Activated naive CD8-positive, alpha-beta T cell treated with anti-CD3 and anti-CD28 coated beads for 36 hours (primary cell): ENCODE results near the gene ZNF326. TPM values are rescaled to one million over a fixed set of nuclear protein-coding genes. Genes with fewer than 3 reads are reported as not detected.
"Not testable (repeated sequence)": the region's sequence is repeated elsewhere in the genome, so short reads cannot be mapped to it uniquely, and the experiment has no call there.

Experiments
- DNase-seq: peaks from one replicate; pipeline ENCODE4 v3.0.0; 2021
- H3K27ac Mint-ChIP-seq: one replicate; pipeline ENCODE4 v1.8.0; 2022; ENCODE audit warnings: mild to moderate bottlenecking, moderate library complexity, mixed read lengths
- H3K27me3 Mint-ChIP-seq: one replicate; pipeline ENCODE4 v1.8.0; 2022; ENCODE audit warnings: mild to moderate bottlenecking, mixed read lengths
- H3K36me3 Mint-ChIP-seq: one replicate; pipeline ENCODE4 v1.8.0; 2021; ENCODE audit warnings: mild to moderate bottlenecking, mixed read lengths
- H3K4me1 Mint-ChIP-seq: one replicate; pipeline ENCODE4 v1.8.0; 2021; ENCODE audit warnings: mixed read lengths
- H3K4me3 Mint-ChIP-seq: one replicate; pipeline ENCODE4 v1.8.0; 2022; ENCODE audit warnings: mild to moderate bottlenecking, moderate library complexity, mixed read lengths
- H3K9me3 Mint-ChIP-seq: one replicate; pipeline ENCODE4 v1.8.0; 2022; ENCODE audit warnings: mixed read lengths
- total RNA-seq, 2 experiments: library from RNA; stranded (reverse); gene quantifications; one replicate each; pipeline ENCODE4 v1.2.3, GENCODE V29; 2021

Gene ZNF326
- total RNA-seq, 2 experiments from 2014 or later, result 26.8 to 28.1 TPM

DNA sequence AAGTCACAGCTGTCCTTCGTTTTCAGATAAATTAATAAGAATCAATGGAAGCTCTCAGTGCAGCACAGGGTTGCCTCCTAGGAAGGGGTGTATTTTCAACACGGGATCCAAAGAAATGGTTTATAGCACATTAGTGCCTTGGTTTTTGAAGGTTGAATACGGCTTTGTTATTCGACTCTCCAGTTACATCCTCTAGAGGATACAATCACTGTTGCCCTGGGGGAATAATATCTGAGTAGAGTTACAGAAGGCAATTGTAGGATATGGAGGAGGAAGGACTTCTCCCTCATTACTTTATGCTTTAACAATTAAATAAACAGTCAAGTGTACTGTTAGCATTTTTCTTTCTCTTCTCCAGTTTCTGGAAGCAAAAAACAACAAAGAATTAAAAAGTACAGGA is 14.3 kb upstream of the ZNF326 start:
- Mint-ChIP-seq H3K27ac (no peak overlapping the region), H3K4me3 (no peak overlapping the region), H3K4me1 (no peaks in the 10 kb centered on the region), H3K36me3 (no peaks in the 10 kb centered on the region), H3K27me3 (no peaks in the 10 kb centered on the region), H3K9me3 (no peaks in the 10 kb centered on the region)
- no peak for DNase-seq

DNA sequence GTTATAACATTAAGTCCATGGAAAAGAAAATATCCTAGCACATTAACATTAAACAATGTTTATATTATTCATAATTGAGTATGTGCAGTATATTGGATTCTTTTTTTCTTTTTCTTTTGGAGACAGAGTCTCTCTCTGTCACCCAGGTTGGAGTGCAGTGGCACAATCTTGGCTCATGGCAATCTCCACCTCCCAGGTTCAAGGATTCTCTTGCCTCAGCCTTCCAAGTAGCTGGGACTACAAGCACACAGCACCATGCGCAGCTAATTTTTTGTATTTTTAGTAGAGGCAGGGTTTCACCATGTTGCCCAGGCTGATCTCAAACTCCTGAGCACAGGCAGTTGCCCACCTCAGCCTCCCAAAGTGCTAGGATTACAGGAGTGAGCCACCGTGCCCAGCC is 12.1 kb upstream of the ZNF326 start:
- H3K9me3 Mint-ChIP-seq, H3K36me3 Mint-ChIP-seq, H3K27ac Mint-ChIP-seq, H3K4me1 Mint-ChIP-seq, H3K4me3 Mint-ChIP-seq, DNase-seq, H3K27me3 Mint-ChIP-seq: not testable (repeated sequence)

GRCh38 chr1:89984564-89985116 is 10.3 kb upstream of the ZNF326 start:
- not testable (repeated sequence) for H3K4me1 Mint-ChIP-seq, DNase-seq, H3K27me3 Mint-ChIP-seq, H3K36me3 Mint-ChIP-seq, H3K27ac Mint-ChIP-seq, H3K4me3 Mint-ChIP-seq, H3K9me3 Mint-ChIP-seq

DNA sequence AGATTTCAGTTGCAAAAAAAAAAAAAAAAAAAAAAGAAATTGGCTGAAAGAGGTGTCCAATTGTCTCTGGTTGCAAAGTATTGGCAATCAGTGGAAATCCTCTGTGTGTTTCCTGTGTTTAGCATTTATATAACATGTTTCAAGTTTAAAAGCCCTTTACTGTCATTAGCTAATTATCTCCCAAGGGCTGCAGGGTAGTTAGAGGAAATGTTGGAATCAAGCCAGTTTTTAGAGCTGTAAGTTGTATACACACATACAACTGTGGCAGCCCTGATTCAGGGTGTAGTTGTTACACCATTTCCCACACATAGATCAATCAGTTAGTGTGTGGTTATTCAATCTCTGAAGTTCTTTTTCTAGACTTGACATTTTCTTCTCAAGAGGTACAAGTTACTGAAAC is 8.9 kb upstream of the ZNF326 start:
- DNase-seq, result no peak
- no peaks in the 10 kb centered on the region for H3K9me3 Mint-ChIP-seq
- H3K36me3 Mint-ChIP-seq, result no peaks in the 10 kb centered on the region
- H3K4me3 Mint-ChIP-seq, result no peak overlapping the region
- H3K27me3 Mint-ChIP-seq, result no peaks in the 10 kb centered on the region
- no peaks in the 10 kb centered on the region for H3K4me1 Mint-ChIP-seq
- no peak overlapping the region for H3K27ac Mint-ChIP-seq

- H3K4me1 Mint-ChIP-seq, result no peaks in the 10 kb centered on the region
Measured at GRCh38 chr1:89987159-89987819, 7.6 kb upstream of the ZNF326 start.

GRCh38 chr1:89989099-89989498 is 5.8 kb upstream of the ZNF326 start:
- no peak for DNase-seq
- Mint-ChIP-seq H3K4me1 (no peaks in the 10 kb centered on the region), H3K27me3 (no peaks in the 10 kb centered on the region), H3K9me3 (no peaks in the 10 kb centered on the region), H3K36me3 (no peaks in the 10 kb centered on the region), H3K4me3 (no peak overlapping the region), H3K27ac (no peak overlapping the region)

More at GRCh38 chr1:89987159-89987819, 7.6 kb upstream of the ZNF326 start:
- DNase-seq, result peak; percentile 36
- Mint-ChIP-seq H3K27me3 (no peaks in the 10 kb centered on the region), H3K4me3 (no peak overlapping the region), H3K9me3 (no peaks in the 10 kb centered on the region), H3K36me3 (no peaks in the 10 kb centered on the region), H3K27ac (no peak overlapping the region)

- Mint-ChIP-seq H3K36me3 (no peaks in the 10 kb centered on the region), H3K9me3 (no peaks in the 10 kb centered on the region), H3K27ac (no peak overlapping the region), H3K27me3 (no peaks in the 10 kb centered on the region), H3K4me1 (no peaks in the 10 kb centered on the region), H3K4me3 (no peak overlapping the region)
- no peak for DNase-seq
Measured at GRCh38 chr1:89989799-89990198, 5.1 kb upstream of the ZNF326 start.

DNA sequence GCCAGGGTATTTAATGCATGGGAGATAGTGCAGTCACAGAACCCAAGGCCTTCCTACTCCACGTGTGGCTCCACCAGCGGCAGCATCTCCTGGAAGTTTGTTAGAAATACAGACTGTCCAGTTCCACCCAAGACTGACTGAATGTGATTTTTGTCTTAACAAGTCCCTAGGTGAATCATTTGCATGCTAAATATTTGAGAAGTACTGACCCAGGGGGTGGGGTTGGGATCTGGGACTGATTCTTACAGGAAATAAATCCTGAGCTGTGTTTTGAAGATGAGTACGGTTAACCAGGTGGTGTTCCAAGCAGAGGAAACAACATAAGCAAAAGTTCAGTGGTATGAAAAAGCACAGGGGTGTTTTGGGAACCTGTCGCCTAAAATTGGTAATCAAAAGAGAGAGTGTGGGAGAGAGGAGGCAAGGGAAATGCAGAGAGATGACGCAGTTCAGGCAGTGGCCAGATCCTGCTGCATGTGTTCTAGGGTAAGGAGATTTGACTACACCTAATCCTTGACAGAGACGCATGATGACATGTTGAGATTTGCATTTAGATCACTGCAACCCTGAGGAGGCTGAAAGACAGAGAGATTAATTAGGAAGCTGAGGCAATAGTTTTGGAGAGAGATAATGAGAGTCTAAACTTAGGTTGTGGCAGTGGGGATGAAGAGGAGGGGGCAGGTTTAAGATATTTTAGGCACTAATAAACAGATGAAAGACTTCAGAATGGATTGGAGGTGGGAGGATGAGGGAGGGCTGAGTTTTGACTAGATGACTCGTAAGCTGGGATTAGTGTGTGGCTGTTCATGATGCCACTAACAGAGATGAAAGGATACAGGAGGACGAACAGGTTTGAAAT is 3.7 kb upstream of the ZNF326 start:
- Mint-ChIP-seq H3K27me3 (no peaks in the 10 kb centered on the region), H3K4me3 (no peak overlapping the region)

DNA sequence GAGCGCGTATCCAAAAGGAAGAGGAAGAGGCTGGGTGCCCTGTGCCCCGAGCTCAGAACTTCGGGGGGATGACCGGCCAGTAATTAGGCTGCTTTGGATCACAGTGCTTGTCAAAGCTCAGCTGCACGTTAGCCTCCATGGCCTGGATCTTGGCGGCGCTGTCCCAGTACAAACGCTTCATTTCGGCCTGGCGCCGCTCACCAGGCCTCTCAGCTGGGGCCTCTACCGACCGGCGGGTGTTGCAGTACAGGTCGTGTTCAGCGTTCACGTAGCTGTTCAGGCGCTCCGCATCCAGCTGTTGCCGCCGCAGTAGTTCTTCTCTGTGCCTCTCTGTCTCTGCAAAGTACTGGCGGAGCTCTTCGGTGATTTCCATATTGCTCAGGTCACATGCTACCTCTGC is 1.4 kb upstream of the ZNF326 start:
- Mint-ChIP-seq H3K4me1 (peaks cover 21% of the 10 kb centered on the region), H3K4me3 (peak overlapping the region; percentile 65), H3K27me3 (no peaks in the 10 kb centered on the region), H3K27ac (no peak overlapping the region), H3K9me3 (no peaks in the 10 kb centered on the region), H3K36me3 (peaks cover 15% of the 10 kb centered on the region)
- no peak for DNase-seq

More for the DNA sequence above, 3.7 kb upstream of the ZNF326 start:
- Mint-ChIP-seq H3K36me3 (peaks cover under 1% of the 10 kb centered on the region), H3K27ac (no peak overlapping the region), H3K4me1 (peaks cover 2% of the 10 kb centered on the region), H3K9me3 (no peaks in the 10 kb centered on the region)
- no peak for DNase-seq

DNA sequence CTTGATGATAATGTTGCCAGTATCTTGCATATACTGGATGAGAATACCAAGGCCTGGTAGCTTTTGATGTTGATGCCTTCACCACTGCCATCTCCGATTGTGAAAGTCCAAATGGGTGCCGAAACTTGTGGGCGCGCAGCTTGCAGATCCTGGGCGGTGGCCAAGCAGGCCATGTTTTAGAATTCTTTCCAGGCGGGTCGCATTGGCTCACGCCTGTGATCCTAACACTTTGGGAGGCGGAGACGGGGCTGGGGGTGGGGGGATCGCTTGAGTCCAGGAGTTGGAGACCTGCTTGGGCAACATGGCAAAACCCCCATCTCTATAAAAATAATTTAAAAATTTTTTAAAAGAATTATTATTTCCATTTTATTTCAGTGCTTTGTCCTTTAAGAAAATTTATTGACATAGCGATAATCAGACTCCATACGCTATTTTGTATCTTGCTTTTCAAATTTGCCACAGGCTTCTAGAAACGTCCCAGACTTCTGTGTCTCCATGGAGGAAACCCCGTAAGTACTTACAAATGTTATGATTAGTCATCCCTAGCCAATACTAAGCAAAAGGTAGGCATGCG is 592 bp upstream of the ZNF326 start:
- Mint-ChIP-seq H3K4me3 (peak overlapping the region; percentile 91), H3K4me1 (peaks cover 27% of the 10 kb centered on the region), H3K27me3 (no peaks in the 10 kb centered on the region), H3K36me3 (peaks cover 21% of the 10 kb centered on the region), H3K27ac (peak overlapping the region; percentile 87), H3K9me3 (no peaks in the 10 kb centered on the region)
- DNase-seq, result no peak

DNA sequence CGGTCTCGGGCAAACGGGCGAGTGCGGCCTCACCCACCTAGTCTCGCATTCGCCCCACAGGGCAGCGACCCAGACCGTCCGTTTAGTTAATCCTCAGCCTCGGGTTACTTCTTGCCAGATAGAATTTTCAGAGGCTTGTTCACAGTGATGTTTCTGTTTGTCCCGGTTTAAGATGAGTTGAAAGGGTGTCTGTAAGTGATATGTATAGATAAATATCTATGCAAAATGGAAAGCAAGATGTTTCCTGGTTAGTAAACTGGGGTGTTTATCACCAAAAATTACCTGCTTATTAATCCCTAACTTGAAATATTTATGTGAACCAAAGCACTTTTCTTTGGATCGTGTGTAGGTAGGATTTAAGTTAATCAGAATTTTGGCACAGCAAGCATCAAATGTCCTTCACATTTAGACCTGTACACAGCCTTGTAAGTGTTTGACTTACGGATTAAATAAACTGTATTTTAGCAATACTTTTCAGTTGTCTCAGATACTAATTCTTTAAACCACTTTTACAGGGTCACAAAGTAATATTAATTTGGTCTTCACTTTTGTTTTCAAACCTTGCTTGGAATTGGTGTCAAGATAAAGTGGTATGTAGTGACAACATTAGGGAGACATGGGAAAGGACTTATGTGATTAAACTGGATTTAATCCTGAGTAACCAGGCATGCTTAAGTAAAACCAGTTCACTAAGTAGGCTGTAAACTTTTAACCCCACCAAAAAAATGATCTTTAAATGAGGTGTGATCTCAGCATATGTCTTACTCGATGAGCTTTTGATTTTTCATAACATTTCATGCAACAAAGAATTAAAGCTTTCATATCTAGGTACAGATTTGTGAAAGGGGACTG is 914 bp downstream of the ZNF326 start:
- no peaks in the 10 kb centered on the region for H3K27me3 Mint-ChIP-seq

GRCh38 chr1:89996450-89997110 is 1.7 kb downstream of the ZNF326 start:
- Mint-ChIP-seq H3K9me3 (no peaks in the 10 kb centered on the region), H3K4me1 (peaks cover 35% of the 10 kb centered on the region), H3K4me3 (peak overlapping the region; percentile 91), H3K27ac (no peak overlapping the region), H3K27me3 (no peaks in the 10 kb centered on the region), H3K36me3 (peaks cover 30% of the 10 kb centered on the region)
- DNase-seq, result no peak

More for the DNA sequence above, 914 bp downstream of the ZNF326 start:
- peaks cover 26% of the 10 kb centered on the region for H3K36me3 Mint-ChIP-seq
- no peak for DNase-seq
- peak overlapping the region; percentile 84 for H3K27ac Mint-ChIP-seq
- no peaks in the 10 kb centered on the region for H3K9me3 Mint-ChIP-seq
- peak overlapping the region; percentile 91 for H3K4me3 Mint-ChIP-seq
- peaks cover 31% of the 10 kb centered on the region for H3K4me1 Mint-ChIP-seq

DNA sequence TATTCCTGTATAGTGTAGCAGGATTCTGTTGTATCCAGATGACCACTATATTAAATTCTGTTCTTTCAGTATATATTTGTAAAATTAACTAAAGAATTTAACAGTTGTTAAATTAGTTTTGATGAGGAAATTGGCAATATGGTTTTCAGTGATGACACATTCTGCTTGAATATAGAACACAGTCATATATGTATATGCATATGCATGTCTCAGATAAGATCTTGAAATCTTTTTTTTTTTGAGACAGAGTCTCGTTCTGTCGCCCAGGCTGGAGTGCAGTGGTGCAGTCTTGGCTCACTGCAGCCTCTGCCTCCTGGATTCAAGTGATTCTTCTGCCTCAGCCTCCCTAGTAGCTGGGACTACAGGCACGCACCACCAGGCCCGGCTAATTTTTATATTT is 2.2 kb downstream of the ZNF326 start:
- H3K4me1 Mint-ChIP-seq, result peaks cover 35% of the 10 kb centered on the region
- H3K9me3 Mint-ChIP-seq, DNase-seq, H3K27me3 Mint-ChIP-seq, H3K27ac Mint-ChIP-seq: not testable (repeated sequence)
- H3K4me3 Mint-ChIP-seq, result peak overlapping the region; percentile 35
- peaks cover 30% of the 10 kb centered on the region for H3K36me3 Mint-ChIP-seq

DNA sequence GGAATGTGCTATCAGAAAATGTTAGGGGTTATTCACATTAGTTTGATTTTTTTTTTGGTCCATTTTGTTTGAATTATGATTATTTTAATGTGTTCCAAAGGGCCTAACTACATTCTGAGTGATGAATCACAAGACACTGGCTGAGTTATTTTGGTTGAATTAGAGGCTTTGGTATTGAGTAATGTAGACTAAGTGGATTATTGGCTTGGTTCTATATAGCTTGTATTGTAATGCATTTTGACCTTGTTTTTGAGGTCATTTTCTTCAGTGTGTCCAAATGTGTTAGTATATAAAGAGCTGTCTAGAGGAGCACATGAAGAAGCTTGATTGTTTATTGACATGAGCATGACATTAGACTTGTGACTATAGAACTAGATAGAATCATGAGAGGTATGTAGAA is 3.4 kb downstream of the ZNF326 start:
- Mint-ChIP-seq H3K4me3 (no peak overlapping the region), H3K36me3 (peaks cover 30% of the 10 kb centered on the region), H3K9me3 (no peaks in the 10 kb centered on the region), H3K4me1 (peaks cover 37% of the 10 kb centered on the region), H3K27me3 (no peaks in the 10 kb centered on the region), H3K27ac (no peak overlapping the region)
- no peak for DNase-seq
